Measurements from ENCODE around the gene HOXB3. TPM values are rescaled to one million over a fixed set of nuclear protein-coding genes. Genes with fewer than 3 reads are reported as not detected.

The HOXB3 gene
- total RNA-seq, 4 donors from 2014 or later = 4.0 to 12.4 (median 4.9) TPM

DNA sequence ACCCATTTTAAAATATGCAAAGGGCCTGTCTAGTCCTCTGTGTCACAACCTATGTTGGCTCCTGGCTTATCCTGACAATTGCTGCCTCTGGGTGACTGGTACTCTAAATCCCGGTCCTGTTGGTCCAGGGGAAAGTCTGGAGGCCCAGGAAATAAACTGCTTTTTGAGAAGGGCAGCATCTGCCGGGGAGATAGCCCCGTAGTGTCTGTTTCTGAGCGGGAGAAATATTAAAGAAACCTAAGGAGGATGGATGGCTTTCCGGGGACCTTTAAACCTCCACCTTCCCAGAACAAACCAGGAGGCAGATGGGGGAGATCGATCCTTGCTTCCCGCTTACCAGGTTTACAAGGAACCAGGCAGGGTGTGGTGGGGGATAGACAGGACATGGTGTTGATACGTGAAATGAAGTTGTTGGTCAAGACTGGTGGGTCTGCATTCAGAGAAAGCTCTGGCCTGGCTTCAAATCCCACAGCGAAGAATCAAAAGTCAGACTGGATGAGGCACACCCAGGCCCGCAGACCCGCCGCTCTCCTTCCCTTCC lies 48.9 kb downstream of the HOXB3 start:
- TF ChIP-seq, protein P1, sequence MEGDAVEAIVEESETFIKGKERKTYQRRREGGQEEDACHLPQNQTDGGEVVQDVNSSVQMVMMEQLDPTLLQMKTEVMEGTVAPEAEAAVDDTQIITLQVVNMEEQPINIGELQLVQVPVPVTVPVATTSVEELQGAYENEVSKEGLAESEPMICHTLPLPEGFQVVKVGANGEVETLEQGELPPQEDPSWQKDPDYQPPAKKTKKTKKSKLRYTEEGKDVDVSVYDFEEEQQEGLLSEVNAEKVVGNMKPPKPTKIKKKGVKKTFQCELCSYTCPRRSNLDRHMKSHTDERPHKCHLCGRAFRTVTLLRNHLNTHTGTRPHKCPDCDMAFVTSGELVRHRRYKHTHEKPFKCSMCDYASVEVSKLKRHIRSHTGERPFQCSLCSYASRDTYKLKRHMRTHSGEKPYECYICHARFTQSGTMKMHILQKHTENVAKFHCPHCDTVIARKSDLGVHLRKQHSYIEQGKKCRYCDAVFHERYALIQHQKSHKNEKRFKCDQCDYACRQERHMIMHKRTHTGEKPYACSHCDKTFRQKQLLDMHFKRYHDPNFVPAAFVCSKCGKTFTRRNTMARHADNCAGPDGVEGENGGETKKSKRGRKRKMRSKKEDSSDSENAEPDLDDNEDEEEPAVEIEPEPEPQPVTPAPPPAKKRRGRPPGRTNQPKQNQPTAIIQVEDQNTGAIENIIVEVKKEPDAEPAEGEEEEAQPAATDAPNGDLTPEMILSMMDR (IDR thresholded peaks at IDR 0.05; ENCODE audit: low read depth) = no peak

DNA sequence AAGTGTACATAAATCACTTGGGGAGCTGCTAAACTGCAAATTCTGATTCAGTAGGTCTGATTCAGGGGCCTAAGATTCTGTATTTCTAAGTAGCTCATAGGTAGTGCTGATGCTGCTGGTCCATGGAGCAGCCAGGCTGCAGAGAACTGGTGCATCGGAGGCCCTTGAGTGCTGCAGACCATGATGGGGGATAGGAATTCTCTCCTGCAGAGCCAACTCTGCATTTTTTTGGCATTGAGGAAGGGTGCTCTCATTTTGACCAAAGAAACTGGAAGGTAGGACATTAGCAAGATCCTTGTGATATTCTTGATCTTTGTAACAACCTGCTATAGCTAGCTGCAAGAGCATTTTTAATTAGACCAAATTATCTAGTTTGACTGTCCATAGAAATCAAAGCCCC lies 49.8 kb downstream of the HOXB3 start:
- TF ChIP-seq, protein P1 (IDR thresholded peaks at IDR 0.05; ENCODE audit: low read depth) = no peak

DNA sequence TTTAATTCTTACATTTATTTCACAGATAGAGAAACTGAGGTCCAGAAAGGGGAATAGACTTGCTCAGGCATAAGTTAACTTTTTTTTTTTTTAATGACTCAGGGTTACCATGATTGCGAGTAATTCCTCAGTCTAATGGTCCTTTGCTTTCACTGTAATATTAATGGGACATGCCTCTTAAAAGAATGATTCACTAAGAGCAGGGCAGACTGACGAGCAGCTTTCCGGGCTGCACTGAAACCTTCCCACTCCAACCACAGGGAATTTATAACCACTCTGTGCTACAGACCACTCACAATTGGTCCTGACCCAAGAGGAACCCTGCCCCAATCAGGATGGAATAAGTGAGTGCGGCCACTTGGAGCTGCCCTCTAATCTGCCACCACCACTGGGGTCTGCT lies 50.9 kb downstream of the HOXB3 start:
- TF ChIP-seq, protein P1 (IDR thresholded peaks at IDR 0.05; ENCODE audit: low read depth) = no peak

DNA sequence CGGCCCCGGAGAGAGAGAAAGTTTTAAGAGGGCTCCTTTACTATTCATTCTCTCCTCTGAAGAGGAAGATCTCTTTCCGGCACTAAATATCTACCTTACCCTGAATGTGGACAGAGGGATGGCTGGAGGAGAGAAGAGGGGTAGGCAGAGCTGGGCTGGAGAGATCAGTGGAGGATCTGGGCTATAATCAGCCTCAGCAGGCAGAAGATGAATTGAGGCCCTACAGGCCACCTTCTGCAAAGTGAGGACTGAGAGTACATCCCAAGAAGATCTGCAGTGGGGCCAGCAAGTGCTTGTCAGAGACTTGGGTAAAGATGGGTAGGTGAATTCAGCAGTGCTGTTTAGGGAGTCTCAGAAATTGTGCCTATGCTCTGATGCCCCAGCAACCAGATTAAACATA lies 52.7 kb downstream of the HOXB3 start:
- TF ChIP-seq, protein P1 (IDR thresholded peaks at IDR 0.05; ENCODE audit: low read depth) = no peak

DNA sequence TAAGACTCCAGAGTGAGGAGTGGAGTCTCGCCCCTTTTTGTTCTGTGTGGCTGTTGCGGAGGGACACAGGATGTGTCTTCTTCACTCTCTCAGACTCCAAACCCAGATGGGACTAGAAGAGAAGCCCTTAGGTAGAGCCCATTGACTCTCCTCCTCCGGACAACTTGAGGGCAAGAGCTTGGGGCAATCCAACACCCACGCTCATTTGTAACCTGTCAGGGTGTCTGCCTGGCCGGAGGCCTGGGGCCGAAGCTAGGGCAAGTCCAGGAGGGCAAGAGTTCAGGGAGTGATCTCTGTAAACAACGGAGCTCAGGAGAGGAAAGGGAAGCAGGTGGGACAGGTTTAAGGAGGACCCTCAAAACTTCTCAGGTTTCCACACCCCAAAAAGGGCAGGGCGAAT lies 57.8 kb downstream of the HOXB3 start:
- TF ChIP-seq, protein P1 (IDR thresholded peaks at IDR 0.05; ENCODE audit: low read depth) = no peak

DNA sequence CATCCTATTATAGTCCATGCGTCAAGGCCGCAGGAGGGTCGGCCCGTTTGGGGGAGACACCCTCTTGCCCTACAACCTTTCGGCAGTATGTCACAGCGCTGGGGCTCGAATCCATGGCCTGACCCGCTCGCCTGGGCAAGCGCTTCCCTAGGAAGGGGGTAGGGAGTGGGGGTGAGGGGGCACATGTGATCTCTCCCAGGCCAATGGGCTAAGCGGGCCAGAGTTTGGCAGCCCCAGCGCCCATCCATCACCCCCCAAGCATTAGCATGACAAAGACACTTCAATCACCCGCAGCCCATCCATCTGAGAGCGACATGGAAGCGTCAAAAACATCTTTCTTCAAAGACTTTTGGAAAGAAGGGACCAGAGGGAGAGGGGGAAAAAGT lies 59.2 kb downstream of the HOXB3 start, which contains the start of gene HOXB1:
Gene HOXB1 (minus strand): TSS at position 125 of the 386 bp plus-strand sequence. CDS start 107 bp downstream, at position 18.
- TF ChIP-seq, protein P1 (IDR thresholded peaks at IDR 0.05; ENCODE audit: low read depth) = no peak

DNA sequence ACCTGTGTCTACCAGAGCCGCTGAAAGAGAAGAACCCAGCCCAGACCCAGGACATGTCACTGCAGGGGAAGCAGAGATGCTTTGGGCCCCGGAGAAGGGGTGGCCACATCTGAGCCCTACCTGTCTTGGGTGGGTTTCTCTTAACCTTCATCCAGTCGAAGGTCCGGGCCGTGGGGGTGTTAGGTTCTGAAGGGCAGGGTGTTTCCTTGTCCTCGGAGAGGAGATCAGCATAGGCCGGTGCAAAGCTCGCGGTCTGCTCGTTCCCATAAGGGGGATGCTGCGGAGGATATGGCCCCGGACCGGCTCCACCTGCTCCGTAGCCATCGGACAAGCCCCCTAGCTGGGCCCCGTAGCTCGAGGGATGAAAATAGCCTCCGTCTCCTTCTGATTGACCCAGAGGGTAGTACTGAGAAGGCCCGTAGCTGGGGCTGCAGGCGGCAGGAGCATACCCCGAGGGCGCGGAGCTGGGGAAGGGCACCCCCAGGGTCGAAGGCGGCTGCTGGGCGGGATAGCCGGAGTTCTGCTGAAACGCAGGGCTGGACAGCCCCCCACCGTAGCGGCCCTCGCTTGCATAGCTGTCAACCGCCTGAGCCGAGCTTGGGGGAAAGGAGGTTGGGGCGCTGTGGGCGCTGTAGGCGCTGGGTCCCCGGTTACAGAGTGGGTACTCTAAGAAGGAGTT lies 59.7 kb downstream of the HOXB3 start:
- TF ChIP-seq, protein P1 (IDR thresholded peaks at IDR 0.05; ENCODE audit: low read depth) = no peak

Data from subcutaneous adipose tissue (tissue), 4 donors.